SK-N-MC (cell line): ENCODE measurements around the gene ZNF132.

Experiments
- EZH2 ChIP-seq: fragments of 200-600 bp; sonication (generic); IDR thresholded peaks from one replicate; pipeline ENCODE4 v1.6.1; 2017; ENCODE audit warnings: antibody characterized with exemption
- FOXP2 ChIP-seq: optimal IDR thresholded peaks from 2 replicates; pipeline ENCODE3; 2011; ENCODE audit warnings: mild to moderate bottlenecking, moderate library complexity; ENCODE audit not compliant: insufficient read depth; ENCODE audit errors: extremely low read length, control extremely low read depth
- POLR2AphosphoS5 ChIP-seq: IDR thresholded peaks from 2 replicates; pipeline ENCODE4 v1.6.1; 2012; ENCODE audit warnings: mild to moderate bottlenecking, low read depth, low read length, borderline replicate concordance

GRCh38 chr19:58395979-58396627 is 43.9 kb downstream of the ZNF132 start:
- TF ChIP-seq POLR2AphosphoS5, result no peak
- no peak for TF ChIP-seq EZH2
- TF ChIP-seq FOXP2, result no peak
